Activated CD4-positive, alpha-beta memory T cell treated with anti-CD3 and anti-CD28 coated beads for 36 hours (primary cell): ENCODE measurements around the gene CSN2. TPM values are rescaled to one million over a fixed set of nuclear protein-coding genes. Genes with fewer than 3 reads are reported as not detected.

Source experiments
- CTCF ChIA-PET: fragments of 350-600 bp; sonication (Branson Sonifier 250); formaldehyde crosslinking; loops from one replicate; lab custom pipeline; 2021; ENCODE audit warnings: antibody characterized with exemption, inconsistent platforms; lab: Charles Lee
- POLR2A ChIA-PET: fragments of 350-600 bp; sonication (Branson Sonifier 250); formaldehyde crosslinking; loops from one replicate; lab custom pipeline; 2021; ENCODE audit warnings: antibody characterized with exemption; lab: Charles Lee
- DNase-seq: peaks from one replicate; pipeline ENCODE4 v3.0.0-alpha.2; 2020
- H3K27ac Mint-ChIP-seq: one replicate; pipeline ENCODE4 v1.8.0; 2021; ENCODE audit warnings: mixed read lengths
- H3K27me3 Mint-ChIP-seq: one replicate; pipeline ENCODE4 v1.8.0; 2021; ENCODE audit warnings: mixed read lengths
- H3K36me3 Mint-ChIP-seq: one replicate; pipeline ENCODE4 v1.8.0; 2021; ENCODE audit warnings: mixed read lengths
- H3K4me1 Mint-ChIP-seq: one replicate; pipeline ENCODE4 v1.8.0; 2021; ENCODE audit warnings: low read depth, mixed read lengths
- H3K4me3 Mint-ChIP-seq: one replicate; pipeline ENCODE4 v1.8.0; 2021; ENCODE audit warnings: mild to moderate bottlenecking, mixed read lengths
- H3K9me3 Mint-ChIP-seq: one replicate; pipeline ENCODE4 v1.8.0; 2021; ENCODE audit warnings: mixed read lengths
- intact Hi-C: fragments of 100-400 bp; cut with micrococcal nuclease; formaldehyde crosslinking; loops from one replicate; pipeline ENCODE4 v1.15.1; 2023
- total RNA-seq, 2 experiments: library from RNA; stranded (reverse); gene quantifications; one replicate each; pipeline ENCODE4 v1.2.3, GENCODE V29; 2021

The CSN2 gene
- total RNA-seq = not detected

DNA sequence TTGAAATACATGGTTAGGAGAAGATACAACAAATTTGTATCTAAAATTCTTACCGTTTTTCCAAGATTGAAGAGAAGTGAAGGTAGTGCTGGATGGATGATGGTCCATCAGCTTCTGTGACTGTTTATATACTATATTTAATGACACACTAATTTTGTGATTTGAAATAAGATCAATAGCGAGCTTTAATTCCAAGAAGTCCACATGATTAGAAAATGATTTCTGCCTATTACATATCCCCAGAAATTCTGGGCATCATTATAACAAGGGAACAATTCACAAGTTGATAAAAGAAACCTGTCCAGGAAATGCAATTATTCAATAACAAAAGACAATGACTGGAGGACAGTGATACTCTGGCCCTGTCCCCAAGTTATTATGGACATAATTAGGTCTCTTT lies at the start of gene CSN2:
CSN2 (minus strand) TSS at position 101 of the 400 bp plus-strand sequence. CDS start 4,733 bp downstream, outside the sequence.
- ChIA-PET POLR2A (no interaction called here), CTCF (no interaction called here)
- H3K4me3 Mint-ChIP-seq = no peak within 1 kb of the TSS
- no peaks in the 10 kb centered on the region for H3K27me3 Mint-ChIP-seq
- no peaks in the 10 kb centered on the region for H3K36me3 Mint-ChIP-seq
- H3K4me1 Mint-ChIP-seq = no peaks in the 10 kb centered on the region
- H3K9me3 Mint-ChIP-seq = peaks cover 2% of the 10 kb centered on the region
- intact Hi-C loops = no loop called here
- H3K27ac Mint-ChIP-seq = no peak within 1 kb of the TSS
- no peak for DNase-seq

DNA sequence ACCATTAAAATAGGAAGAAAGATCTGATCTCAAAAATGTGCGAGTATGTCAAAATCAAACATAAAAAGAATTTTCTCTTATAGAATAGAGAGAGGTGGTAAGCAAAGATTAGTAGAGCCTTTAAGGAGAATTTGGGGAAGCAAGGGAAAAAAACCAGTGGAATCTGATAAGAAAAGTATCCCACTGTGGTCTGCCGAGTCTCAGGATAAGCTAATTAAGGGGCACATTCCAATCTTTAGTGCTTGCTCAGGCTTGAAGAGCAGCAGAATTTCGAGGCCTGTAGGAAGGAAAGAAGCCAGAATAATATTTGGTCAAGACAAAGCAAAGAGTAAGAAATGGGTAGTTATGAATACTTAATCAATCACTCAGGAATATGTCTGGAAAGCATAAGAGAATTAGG lies 43.2 kb upstream of the CSN2 start:
- H3K4me1 Mint-ChIP-seq = no peaks in the 10 kb centered on the region
- ChIA-PET POLR2A (no interaction called here), CTCF (no interaction called here)
- intact Hi-C loops = no loop called here
- DNase-seq = no peak
- no peaks in the 10 kb centered on the region for H3K27me3 Mint-ChIP-seq
- H3K27ac Mint-ChIP-seq = no peak overlapping the region
- H3K4me3 Mint-ChIP-seq = no peak overlapping the region
- no peaks in the 10 kb centered on the region for H3K9me3 Mint-ChIP-seq
- no peaks in the 10 kb centered on the region for H3K36me3 Mint-ChIP-seq

DNA sequence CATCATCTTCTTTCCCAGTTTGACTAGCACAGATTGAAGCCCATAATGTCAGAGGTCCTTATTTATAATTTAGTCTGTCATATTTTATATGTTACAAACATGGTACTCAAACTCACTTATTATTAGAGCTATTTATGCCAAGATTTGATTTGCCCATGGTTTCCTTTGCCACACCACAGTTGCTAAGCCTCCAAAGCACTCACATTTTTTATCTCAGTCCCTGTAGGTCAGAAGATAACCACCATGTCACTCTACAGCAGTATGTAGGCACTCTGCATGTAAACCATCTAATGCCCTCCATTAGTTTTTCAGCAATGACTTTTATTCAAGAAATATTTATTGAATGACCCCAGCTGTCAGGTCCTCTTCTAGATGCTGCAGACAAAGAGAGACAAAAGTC lies 37.0 kb upstream of the CSN2 start:
- no peaks in the 10 kb centered on the region for H3K4me1 Mint-ChIP-seq
- no peaks in the 10 kb centered on the region for H3K36me3 Mint-ChIP-seq
- H3K27me3 Mint-ChIP-seq = no peaks in the 10 kb centered on the region
- H3K9me3 Mint-ChIP-seq = no peaks in the 10 kb centered on the region
- POLR2A ChIA-PET = no interaction called here
- intact Hi-C loops = no loop called here
- H3K4me3 Mint-ChIP-seq = no peak overlapping the region
- CTCF ChIA-PET = no interaction called here
- no peak for DNase-seq
- no peak overlapping the region for H3K27ac Mint-ChIP-seq

DNA sequence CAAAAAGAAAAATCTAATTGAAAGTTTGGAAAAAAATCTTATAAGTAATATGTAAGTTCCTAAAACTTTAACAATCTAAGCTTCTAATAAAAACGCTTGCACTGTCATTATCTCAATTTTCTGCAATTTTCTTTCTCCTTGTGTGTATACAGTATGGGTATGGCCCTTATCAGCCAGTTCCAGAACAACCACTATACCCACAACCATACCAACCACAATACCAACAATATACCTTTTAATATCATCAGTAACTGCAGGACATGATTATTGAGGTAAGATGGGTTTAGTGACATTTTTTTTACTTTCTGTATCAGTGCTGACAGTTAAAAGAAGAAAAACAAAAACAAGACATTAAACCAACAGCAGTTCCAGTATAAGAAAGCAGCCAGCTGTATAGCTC lies 35.2 kb upstream of the CSN2 start:
- Mint-ChIP-seq H3K27me3 (no peaks in the 10 kb centered on the region), H3K4me1 (no peaks in the 10 kb centered on the region), H3K36me3 (no peaks in the 10 kb centered on the region), H3K27ac (no peak overlapping the region), H3K9me3 (no peaks in the 10 kb centered on the region), H3K4me3 (no peak overlapping the region)
- ChIA-PET POLR2A (no interaction called here), CTCF (no interaction called here)
- DNase-seq = no peak
- intact Hi-C loops = no loop called here

GRCh38 chr4:69999420-69999819 lies 33.9 kb upstream of the CSN2 start:
- H3K4me3 Mint-ChIP-seq = no peak overlapping the region
- H3K9me3 Mint-ChIP-seq = no peaks in the 10 kb centered on the region
- intact Hi-C loops = no loop called here
- POLR2A ChIA-PET = no interaction called here
- DNase-seq = no peak
- CTCF ChIA-PET = no interaction called here
- no peak overlapping the region for H3K27ac Mint-ChIP-seq
- H3K4me1 Mint-ChIP-seq = no peaks in the 10 kb centered on the region
- H3K36me3 Mint-ChIP-seq = no peaks in the 10 kb centered on the region
- H3K27me3 Mint-ChIP-seq = no peaks in the 10 kb centered on the region

DNA sequence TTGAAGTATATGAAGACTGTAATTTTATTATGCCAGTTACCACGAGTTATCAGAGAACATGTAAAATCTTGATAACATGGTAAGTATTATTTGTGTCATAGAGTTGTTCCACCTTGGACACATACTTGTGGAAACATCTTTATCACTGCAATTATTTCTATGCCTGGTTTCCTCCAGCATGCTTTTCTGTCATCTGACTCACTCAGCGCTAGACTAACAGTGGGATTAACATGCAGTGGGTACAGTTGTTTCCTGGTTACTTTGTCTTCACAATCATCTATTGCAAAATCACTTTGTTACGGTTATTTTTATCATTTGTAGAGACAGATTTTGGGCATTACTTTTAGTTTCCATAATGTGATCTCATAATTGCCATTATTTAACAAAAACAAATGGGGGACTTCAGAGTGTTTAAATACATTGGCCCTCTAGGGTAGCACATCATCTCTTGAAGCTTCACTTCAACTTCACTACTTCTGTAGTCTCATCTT lies 30.0 kb upstream of the CSN2 start, which contains the start of gene STATH:
STATH (plus strand) TSS at position 441 of the 491 bp plus-strand sequence. CDS start 2,472 bp downstream, outside the sequence.
- POLR2A ChIA-PET = no interaction called here
- H3K9me3 Mint-ChIP-seq = no peaks in the 10 kb centered on the region
- H3K36me3 Mint-ChIP-seq = no peaks in the 10 kb centered on the region
- CTCF ChIA-PET = no interaction called here
- H3K27ac Mint-ChIP-seq = no peak within 1 kb of the TSS
- H3K4me1 Mint-ChIP-seq = no peaks in the 10 kb centered on the region
- H3K27me3 Mint-ChIP-seq = no peaks in the 10 kb centered on the region
- DNase-seq = no peak
- intact Hi-C loops = no loop called here
- no peak within 1 kb of the TSS for H3K4me3 Mint-ChIP-seq

DNA sequence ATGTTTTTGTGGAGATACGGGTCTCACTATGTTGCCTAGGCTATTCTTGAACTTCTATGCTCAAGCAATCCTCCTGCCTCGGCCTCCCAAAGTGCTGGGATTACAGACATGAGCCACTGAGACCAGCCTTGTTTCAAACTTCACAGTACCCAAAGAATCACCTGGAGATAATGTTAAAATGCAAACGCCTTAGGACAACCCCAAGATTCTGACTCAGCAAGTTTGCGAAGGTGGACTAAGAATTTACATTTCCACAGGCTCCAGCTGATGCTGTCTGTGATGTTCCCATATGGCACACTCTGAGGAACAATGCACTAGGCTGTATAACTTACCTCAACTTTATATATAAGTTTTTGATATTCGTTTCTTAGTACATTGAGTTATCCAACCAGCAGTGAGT lies 29.3 kb upstream of the CSN2 start:
- no peak for DNase-seq
- no peaks in the 10 kb centered on the region for H3K9me3 Mint-ChIP-seq
- H3K4me3 Mint-ChIP-seq = no peak overlapping the region
- H3K27ac Mint-ChIP-seq = no peak overlapping the region
- no peaks in the 10 kb centered on the region for H3K27me3 Mint-ChIP-seq
- intact Hi-C loops = no loop called here
- no peaks in the 10 kb centered on the region for H3K4me1 Mint-ChIP-seq
- ChIA-PET POLR2A (no interaction called here), CTCF (no interaction called here)
- no peaks in the 10 kb centered on the region for H3K36me3 Mint-ChIP-seq

GRCh38 chr4:69991016-69991415 lies 25.5 kb upstream of the CSN2 start:
- H3K9me3 Mint-ChIP-seq = no peaks in the 10 kb centered on the region
- ChIA-PET POLR2A (no interaction called here), CTCF (no interaction called here)
- H3K4me1 Mint-ChIP-seq = no peaks in the 10 kb centered on the region
- H3K4me3 Mint-ChIP-seq = no peak overlapping the region
- no peak overlapping the region for H3K27ac Mint-ChIP-seq
- intact Hi-C loops = no loop called here
- no peak for DNase-seq
- H3K36me3 Mint-ChIP-seq = no peaks in the 10 kb centered on the region
- no peaks in the 10 kb centered on the region for H3K27me3 Mint-ChIP-seq

GRCh38 chr4:69986663-69987062 lies 21.1 kb upstream of the CSN2 start:
- POLR2A ChIA-PET = no interaction called here
- CTCF ChIA-PET = no interaction called here

GRCh38 chr4:69984030-69984443 lies 18.5 kb upstream of the CSN2 start:
- H3K4me1 Mint-ChIP-seq = no peaks in the 10 kb centered on the region
- no peak overlapping the region for H3K4me3 Mint-ChIP-seq
- intact Hi-C loops = no loop called here
- ChIA-PET CTCF (interaction anchor here (1.0 kb wide), 1 partner anchor 114 kb away, joined by 3 read pairs; no protein-coding TSS in a partner anchor), POLR2A (no interaction called here)
- no peaks in the 10 kb centered on the region for H3K9me3 Mint-ChIP-seq
- no peaks in the 10 kb centered on the region for H3K36me3 Mint-ChIP-seq
- H3K27me3 Mint-ChIP-seq = no peaks in the 10 kb centered on the region
- DNase-seq = no peak
- H3K27ac Mint-ChIP-seq = no peak overlapping the region

More at GRCh38 chr4:69986663-69987062, 21.1 kb upstream of the CSN2 start:
- no peaks in the 10 kb centered on the region for H3K27me3 Mint-ChIP-seq
- intact Hi-C loops = no loop called here
- H3K4me1 Mint-ChIP-seq = no peaks in the 10 kb centered on the region
- H3K36me3 Mint-ChIP-seq = no peaks in the 10 kb centered on the region
- DNase-seq = no peak
- no peaks in the 10 kb centered on the region for H3K9me3 Mint-ChIP-seq
- H3K27ac Mint-ChIP-seq = no peak overlapping the region
- H3K4me3 Mint-ChIP-seq = no peak overlapping the region

DNA sequence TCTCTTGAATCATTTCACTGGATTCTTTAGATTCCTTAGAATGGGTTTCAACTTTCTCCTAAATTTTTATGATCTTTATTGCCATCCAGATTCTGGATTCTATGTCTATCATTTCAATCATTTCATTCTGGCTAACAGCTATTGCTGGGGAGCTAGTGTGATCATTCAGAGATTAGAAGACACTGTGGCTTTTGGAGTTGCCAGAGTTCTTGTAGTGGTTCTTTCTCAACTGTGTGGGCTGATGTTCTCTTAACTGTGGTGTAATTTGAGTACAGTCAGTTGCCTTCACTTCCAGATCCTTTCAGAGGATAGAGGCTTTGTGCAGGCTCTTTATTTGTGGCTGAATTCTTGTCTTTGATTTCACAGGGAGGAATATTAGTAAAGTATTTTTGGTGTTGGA lies 12.1 kb upstream of the CSN2 start:
- intact Hi-C loops = no loop called here
- POLR2A ChIA-PET = no interaction called here
- Mint-ChIP-seq H3K4me3 (no peak overlapping the region), H3K27me3 (no peaks in the 10 kb centered on the region), H3K27ac (no peak overlapping the region), H3K36me3 (no peaks in the 10 kb centered on the region), H3K4me1 (no peaks in the 10 kb centered on the region), H3K9me3 (no peaks in the 10 kb centered on the region)
- CTCF ChIA-PET = interaction anchor here (0.7 kb wide), 1 partner anchor 229 kb away, joined by 3 read pairs; no protein-coding TSS in a partner anchor
- no peak for DNase-seq

DNA sequence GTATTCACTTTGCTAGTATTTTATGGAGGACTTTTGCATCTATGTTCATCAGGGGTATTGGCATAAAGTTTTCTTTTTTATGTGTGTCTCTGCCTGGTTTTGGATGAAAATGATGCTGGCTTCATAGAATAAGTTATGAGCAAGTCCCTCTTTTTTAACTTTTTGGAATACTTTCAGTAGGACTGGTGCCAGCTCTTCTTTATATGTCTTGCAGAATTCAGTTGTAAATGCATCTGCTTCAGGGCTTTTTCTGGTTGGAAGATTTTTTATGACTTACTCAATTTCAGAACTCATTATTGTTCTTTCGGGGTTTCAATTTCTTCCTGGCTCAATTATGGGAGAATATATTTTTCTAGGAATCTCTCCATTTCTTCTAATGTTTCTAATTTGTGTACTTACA lies 9.1 kb upstream of the CSN2 start:
- H3K4me1 Mint-ChIP-seq = no peaks in the 10 kb centered on the region

DNA sequence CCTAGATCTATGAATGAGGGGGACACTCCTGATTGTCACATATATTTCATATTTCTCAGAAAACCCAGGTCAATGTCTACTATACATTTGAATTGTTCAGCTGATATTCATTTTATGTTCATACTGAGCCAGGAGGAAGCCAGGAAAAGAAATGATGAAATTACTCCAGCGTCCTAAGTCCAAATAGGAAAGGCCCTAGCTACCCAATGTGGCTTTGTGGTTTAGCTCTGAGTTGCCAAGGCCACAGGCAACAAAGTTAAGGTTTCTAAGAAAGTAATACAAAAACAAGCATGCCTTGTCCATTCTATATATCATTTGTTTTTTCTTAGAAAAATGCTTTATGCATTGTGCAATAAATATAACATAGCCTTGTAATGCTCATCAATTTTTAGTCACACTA lies 4.5 kb upstream of the CSN2 start:
- no peaks in the 10 kb centered on the region for H3K9me3 Mint-ChIP-seq
- POLR2A ChIA-PET = no interaction called here
- intact Hi-C loops = no loop called here
- no peak overlapping the region for H3K4me3 Mint-ChIP-seq
- CTCF ChIA-PET = no interaction called here
- DNase-seq = no peak
- no peak overlapping the region for H3K27ac Mint-ChIP-seq
- H3K27me3 Mint-ChIP-seq = no peaks in the 10 kb centered on the region
- H3K36me3 Mint-ChIP-seq = no peaks in the 10 kb centered on the region
- H3K4me1 Mint-ChIP-seq = no peaks in the 10 kb centered on the region

More for the DNA sequence above, 9.1 kb upstream of the CSN2 start:
- no peaks in the 10 kb centered on the region for H3K9me3 Mint-ChIP-seq
- no peaks in the 10 kb centered on the region for H3K27me3 Mint-ChIP-seq
- no peak overlapping the region for H3K27ac Mint-ChIP-seq
- CTCF ChIA-PET = no interaction called here
- DNase-seq = no peak
- no peak overlapping the region for H3K4me3 Mint-ChIP-seq
- intact Hi-C loops = no loop called here
- H3K36me3 Mint-ChIP-seq = no peaks in the 10 kb centered on the region
- POLR2A ChIA-PET = no interaction called here
